HG03060 (cell line): ENCODE results near the gene IVNS1ABP.
A peak's percentile ranks its signal among the peaks of the same experiment; 100 is the strongest.

ENCODE experiments used
- ATAC-seq: cut with Tn5 transposase; IDR thresholded peaks from one replicate; pipeline ENCODE4 v1.9.1; 2021; ENCODE audit warnings: low read depth, moderate number of reproducible peaks; ENCODE audit not compliant: unreplicated experiment

IVNS1ABP gene

DNA sequence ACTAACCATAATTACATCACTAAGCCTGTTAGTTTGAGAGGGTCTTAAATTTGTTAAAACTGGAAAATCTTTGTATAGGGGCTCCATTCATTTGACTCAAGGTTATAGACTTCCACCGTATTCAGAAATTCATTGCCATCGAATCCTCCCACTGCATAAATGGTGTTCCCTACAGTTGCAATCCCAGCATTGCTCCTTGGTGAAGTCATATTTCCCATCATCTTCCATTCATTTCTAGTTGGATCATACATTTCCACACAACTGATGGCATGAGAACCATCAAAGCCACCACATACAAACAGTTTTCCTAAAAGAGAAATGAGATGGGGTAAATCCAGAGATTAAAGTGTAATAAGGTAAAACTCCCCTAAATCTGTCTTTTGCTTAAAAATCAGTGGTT, 19.1 kb downstream of the IVNS1ABP start:
- no peak for ATAC-seq

DNA sequence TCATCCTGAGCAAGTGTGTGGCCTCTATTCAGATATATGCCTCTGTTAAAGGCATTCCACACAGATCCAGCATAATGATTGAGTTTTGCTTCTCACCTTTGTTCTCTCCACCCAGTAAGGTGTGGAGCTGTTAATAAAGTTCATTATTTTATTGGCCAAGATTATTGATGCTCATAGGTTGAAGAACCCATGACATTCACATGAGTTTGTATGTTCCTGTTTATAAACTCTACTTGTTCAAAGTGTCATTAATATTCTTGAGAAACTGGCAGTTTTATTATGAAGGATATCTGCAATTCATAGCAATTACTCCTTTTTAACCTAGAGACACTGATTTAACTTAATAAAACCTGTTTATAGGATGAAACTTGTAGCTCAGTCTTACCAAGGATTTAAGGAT, 22.0 kb downstream of the IVNS1ABP start:
- ATAC-seq = no peak

DNA sequence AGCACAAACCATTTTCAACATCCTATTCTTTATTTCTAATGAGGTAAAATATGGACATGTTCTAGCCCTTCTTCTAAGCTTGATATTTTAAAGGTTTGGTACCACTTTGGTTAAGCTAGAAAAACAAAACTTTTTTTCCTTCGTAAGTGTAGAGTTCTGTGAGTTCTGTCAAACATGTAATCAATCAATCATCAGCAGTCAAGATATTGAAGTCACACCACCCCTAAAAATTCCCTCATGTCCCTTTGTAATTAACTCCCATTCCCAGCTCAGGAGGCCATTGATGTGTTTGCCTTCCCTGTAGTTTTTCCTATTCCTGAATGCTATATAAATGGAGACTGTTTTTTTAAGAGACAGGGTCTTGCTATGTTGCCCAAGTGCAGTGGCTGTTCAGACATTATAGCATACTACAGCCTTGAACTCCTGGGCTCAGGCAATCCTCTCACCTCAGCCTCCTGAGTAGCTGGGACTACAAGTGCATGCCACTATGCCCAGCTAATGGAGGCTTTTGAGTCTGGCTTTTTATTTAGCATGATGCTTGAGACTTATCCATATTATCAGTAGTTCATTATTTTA, 23.0 kb downstream of the IVNS1ABP start:
- no peak for ATAC-seq

DNA sequence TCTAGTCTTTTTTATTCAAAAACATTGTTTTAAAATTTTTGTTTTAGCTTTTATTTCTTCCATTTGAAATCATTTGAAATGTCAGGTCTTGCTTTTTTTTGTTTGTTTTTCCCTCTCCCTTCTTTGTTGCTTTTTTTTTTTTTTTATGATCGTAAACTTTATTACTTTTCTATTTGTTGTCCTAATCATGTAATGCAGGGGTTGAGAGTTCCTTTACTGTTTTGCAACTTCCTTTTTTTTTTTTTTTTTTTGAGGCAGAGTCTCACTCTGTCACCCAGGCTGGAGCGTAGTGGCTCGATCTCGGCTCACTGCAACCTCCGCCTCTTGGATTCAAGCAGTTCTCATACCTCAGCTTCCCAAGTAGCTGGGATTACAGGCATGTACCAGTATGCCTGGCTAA, 24.8 kb downstream of the IVNS1ABP start:
- no peak for ATAC-seq

DNA sequence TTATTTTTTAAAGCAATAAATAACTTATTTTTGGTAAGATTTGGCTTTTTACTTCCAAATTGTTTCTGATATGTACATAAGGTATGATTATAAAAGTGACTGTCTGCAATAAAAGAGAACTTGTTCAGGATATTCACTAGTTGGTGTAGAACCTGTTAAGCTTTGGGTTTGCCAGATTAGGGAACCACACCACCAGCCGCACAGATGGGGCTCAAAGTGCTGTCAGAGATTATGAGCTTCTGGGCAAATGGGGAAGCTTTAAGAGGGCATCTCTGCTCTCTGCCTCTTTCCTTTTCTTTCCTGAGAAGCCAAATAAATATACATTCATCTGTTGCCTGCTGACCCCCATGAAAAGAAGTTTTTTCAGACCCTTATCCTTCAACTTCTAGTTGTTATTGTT, 25.4 kb downstream of the IVNS1ABP start:
- no peak for ATAC-seq

DNA sequence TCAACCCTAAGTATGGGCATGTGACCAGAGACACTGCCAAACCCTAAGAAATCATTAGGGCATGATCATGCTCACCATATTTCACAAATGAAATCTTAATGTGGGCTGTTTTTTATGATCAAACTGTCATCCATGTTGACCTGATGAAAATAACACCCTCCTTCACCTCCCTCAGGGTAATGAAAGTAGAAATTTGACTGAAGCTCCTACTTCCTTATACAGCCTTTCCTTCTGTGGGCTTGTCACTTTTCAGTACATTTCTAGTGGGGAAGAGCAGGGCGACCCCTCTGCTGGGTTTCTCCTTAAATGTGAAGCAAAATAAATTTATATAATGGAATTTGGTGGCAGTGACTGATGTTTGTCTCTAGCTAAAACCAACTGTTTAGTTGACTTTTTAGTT, 25.9 kb downstream of the IVNS1ABP start:
- no peak for ATAC-seq

DNA sequence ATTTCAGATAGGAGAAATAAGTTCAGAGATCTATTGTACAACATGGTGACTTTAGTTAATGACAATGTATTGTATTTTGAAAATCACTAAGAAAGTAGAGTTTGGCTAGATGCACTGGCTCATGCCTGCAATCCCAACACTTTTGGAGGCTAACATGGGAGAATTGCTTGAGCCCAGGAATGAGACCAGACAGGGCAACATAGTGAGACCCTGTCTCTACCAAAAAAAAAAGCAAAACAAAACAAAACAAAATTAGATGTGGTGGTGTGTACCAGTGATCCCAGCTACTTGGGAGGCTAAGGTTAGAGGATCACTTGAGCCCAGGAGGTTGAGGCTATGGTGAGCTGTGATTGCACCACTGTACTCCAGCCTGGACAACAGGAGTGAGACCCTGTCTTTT, 27.2 kb downstream of the IVNS1ABP start:
- ATAC-seq = no peak

DNA sequence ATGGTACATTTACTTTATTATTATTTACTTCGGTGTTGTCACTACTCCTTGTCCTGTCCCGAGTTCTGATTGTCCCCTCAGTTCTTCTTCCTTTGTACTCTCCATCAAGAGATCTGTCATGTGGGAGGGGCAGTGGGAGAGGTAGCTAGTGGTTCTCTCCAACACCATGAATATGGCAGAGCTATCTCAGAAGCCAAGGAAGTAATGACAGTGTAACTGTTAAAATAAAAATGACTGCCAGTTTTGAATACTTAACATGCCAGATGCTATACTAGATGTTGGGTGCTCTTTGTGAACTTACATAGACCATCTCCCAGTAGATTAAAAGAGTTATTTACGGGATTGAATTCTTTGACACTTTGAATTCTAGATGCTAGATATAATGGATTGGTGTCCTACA, 28.6 kb downstream of the IVNS1ABP start:
- ATAC-seq = no peak

DNA sequence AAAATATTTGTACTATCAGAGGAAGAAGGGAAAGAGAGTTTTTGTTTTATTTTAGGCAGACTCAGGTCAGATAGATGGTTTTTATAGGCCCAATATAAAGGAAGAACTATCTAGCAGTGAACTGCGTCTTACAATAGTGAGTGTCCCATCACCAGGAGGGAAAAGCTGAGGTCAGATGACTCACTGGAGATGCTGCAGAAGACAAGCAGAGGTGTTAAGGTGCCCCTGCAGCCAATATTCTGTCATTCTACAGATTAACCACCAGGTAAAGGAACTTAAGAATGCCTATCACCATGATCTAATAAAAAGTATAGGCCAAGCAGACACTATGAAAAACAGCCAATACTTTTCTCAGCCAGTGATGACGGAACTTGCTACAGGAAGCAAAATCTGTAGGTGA, 29.6 kb downstream of the IVNS1ABP start:
- ATAC-seq = no peak

DNA sequence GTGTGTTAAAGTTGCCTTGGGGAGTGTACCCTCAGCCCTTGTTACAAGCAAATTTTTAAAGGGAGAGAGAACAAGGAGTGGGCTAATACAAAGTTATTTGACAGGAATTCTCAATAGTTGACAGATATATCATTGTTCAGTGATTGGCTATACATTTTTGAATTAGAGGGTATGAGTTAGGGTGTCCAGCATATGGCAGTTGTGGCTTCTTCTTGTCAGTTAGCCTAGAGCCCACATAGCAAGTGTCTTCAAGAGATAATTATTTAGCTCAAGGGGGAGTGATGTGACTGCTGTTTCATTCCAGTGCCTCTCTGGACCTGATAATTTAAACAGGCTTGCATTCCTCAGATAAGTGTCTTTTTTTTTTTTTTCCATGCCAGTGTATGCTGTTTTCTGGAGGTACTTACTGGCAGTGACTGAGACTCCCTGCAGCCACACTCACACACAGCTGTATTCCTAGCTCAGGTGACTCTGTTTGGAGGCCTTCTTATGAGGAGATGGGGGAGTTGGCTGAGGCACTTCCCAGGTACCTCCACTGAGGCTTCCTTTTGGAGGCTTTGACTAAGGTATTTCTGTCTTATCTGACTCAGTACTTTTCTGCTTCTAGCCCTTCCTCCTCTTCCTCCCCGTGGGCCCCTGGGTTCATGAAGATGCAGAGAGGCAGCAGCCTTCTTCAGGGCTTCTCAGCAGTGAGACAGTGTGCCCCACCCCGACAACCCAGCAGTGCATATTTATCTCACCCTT, 32.3 kb downstream of the IVNS1ABP start:
- no peak for ATAC-seq

DNA sequence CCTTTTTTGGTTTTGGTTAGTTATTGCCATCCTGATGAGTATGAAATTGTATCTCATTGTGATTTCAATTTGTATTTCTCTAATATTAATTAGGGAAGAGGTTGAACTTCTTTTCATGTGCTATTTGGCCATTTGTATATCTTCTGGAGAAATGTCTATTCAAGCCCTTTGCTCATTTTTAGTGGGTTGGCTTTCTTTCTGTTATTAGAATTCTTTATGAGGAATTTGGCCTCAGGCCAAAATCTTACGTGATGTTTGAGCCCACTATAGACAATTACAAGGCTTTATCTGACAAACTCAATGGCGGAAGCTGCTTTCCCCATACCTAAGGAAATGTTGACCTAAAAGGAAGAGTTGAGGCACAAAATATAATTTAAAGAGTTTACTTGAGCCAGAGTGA, 32.9 kb downstream of the IVNS1ABP start:
- ATAC-seq = no peak

DNA sequence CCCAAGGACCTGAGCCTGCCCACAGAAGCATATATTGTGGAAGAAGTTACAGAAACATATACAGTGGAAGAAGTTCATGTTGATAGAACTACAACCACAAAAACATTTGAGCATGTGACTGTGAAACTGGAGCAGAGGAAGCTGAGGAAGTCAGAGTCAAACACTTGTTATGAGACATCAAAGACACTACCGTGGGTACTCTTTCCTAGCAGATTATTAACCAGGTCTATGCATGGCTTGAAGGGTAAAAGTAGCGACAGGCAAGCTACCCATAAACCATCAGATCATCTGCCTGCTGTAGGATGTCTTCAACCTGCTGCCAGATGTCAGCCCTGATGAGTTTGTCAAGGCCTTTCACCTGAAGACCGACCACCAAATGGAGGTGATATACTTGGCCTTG, 35.8 kb downstream of the IVNS1ABP start:
- ATAC-seq = peak; percentile 83

DNA sequence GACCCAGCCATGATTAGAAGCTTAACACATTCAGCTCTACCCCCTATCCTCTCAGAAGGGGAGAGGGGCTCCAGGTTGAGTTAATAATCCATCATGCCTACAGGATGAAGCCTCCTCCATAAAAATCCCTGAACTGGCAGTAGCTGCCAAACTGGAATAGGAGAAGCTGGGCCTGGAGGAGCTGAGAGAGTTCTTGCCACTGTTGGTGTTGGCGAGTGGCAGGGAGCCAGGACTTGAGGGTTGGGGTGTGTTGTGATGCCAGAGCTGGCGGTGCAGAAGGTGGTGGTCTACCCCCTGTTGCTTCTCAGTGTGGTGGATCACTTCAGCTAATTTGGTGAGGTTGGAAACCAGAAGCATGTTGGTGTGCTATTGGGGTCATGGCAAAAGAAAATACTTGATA, 36.5 kb downstream of the IVNS1ABP start:
- no peak for ATAC-seq

DNA sequence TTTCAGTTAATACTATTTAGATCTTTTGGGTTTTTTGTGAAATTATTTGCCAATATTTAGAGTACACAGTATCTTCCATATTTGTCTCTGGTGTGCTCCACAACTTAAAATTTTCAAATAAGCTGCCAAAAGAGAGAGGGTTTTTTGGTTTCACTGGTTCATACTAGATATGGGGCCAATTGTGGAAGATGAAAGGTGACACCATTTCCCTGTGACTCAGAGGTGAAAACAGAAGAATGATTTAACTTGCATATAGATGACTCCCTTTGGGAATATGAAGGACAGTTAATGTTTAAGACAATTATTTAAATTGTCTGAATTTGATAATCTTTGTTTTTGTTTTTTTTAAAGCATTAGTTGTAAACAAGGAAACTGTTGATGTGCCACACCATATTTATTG, 37.5 kb downstream of the IVNS1ABP start:
- ATAC-seq = no peak

DNA sequence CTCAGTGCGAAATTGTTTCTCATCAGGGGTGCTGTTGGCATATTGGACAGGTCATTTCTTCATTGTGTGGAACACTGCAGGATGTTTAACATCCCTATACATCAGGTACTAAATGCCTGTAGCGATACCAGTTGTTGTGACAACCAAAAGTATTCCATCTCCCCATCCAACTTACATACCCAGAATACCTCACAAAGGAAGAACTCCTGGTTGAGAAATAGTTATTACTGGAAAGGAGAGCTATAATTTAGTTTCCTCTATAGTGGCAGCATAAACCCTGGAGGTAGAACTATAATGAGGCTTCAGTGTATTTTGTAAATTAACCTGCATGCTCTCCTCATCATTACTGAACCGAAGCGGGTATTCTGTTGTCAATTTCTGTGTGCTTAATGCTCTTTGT, 45.1 kb downstream of the IVNS1ABP start:
- no peak for ATAC-seq

DNA sequence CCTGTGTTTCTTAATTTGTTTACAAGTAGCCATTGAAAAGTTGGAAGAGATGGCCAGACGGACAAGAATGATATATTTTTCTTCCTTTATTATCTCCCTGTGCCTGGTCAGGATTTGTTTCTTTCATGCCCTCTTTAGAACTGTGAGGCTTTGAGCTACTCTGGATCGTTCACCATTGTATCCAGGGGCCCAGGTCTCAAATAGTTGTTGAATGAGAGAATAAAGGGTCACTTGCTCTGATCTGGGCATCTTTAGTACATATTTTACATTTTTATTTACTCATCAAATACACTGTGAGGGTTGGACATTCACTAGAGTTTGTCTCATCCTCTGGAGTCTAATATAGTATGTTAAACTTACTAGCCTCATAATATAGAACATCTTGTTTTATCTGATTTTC, 48.7 kb downstream of the IVNS1ABP start:
- ATAC-seq = no peak

DNA sequence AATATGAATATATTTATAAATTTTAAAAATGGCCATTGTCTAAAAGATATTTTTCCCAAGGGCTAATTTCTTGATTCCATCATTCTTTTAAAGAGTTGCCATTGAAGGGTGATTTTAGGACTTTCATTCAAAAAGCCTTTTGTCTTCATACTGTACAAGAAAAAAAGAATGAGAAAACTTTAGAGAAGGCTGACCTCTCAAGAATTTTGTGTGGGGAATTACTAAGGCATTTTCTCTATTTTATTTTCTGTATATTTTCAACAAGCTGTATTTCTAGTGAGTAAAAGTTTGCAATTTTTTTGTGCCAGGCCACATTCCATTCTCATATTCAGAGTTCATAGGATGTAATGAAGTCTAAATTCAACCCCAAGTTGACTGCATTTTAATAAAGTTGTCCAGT, 49.3 kb downstream of the IVNS1ABP start:
- no peak for ATAC-seq

DNA sequence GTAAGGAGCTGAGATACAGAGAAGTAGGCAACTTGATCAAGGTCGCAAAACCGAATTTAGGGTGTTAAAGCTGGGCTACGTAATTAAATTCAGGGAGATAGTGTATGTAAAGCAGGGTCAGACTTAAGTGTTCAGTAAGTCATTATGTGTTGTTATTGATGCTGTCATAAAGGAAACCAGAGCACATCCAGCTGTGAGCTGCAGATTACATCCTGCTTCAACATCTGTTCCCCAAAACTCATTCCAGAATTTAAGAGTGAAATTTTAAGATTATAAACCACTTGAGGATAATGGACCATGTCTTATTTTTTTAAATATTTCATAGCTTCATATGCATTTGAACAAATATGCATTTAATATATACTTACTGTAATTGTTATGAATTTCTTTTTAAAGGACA, 49.7 kb downstream of the IVNS1ABP start:
- ATAC-seq = no peak

DNA sequence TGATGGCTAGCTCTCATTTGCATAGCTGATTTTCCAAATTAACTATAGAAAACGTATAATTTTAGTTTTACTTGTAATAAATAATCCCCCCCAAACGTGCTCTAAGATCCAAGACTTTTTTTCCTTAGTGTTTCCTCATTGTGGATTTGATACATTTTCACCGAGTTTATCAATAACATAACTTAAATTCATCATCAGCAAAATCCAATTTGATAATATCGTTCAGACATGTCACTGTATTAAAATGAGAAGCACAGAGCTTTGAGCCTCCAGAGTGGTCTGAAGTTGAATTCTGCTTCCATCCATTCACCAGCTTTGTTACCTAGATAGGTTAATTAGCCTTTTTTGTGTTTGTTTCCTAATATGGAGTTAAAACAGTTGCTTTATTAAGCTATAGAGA, 51.7 kb downstream of the IVNS1ABP start:
- ATAC-seq = no peak

DNA sequence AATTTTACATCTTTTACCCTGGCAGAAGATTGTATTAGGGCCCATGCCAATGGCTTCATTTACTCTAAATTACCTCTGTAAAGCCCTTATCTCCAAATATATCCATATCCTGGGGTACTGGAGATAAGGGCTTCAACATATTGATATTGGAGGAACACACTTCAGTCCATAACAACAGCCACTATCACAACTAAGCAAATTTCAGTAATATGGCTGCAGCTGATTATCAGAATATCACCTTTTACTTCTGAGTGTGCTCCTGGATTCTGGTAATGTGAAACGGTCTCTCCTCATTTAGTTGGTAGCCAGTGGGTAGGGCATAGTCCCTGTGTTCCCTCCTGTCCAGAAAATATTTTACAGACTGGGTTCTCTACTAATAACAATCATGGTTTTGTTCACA, 53.3 kb downstream of the IVNS1ABP start:
- no peak for ATAC-seq

DNA sequence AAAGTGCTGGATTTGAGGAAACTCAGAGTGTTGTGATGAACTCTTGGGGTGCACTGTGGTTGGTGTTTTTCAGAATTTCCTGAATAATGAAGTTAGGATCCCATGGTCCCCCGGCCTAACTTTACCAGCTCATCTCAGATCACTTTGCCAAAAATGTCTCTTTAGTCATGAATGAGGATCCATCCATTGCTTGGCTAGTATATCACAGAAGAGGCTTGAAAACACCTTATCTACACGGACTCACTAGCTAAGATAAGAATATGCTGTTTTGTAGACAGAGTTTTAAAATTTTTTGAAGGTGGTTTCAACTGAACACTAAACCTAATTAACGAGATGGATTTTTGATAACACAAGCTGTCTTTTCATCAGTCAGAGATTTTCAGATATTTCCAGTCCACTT, 53.8 kb downstream of the IVNS1ABP start:
- ATAC-seq = no peak

DNA sequence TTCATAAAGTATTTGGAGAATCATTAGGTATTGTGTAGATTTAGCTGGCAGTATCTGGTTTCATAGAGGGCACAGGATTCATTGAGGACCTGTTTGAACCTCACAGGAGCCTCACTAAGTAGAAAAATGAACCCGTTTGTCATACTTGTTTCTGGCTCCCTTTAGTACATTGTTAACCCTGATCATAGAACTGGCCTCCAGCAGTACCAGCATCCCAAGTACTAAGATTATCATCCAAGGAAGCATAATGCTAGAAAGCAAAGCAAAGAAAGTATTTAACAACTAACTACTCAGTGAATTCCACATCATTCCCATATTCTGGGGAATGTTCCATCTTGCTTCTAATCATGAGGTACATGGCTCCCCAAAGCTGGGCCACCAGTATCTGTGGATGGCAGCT, 54.9 kb downstream of the IVNS1ABP start:
- no peak for ATAC-seq

DNA sequence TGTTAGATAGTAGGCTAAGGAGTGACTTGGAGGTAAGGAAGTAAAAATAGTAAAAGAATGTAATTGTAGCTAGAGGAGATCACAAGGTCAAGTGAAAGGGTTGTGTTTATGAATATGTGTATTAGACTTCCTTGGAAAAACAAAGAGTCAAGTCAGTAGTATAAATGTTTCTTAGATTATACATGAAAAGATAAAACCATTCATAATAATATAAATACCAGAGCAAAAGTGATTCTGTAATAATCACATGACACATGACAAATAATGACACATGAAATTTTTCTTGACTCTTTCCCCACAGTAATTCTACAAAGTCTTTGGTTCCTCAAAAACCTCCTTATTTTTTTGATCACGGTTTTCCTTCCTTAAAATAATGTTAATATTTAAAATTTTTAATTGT, 56.4 kb downstream of the IVNS1ABP start:
- ATAC-seq = no peak
